Measurements from ENCODE around the gene IQCF2. TPM values are rescaled to one million over a fixed set of nuclear protein-coding genes. Genes with fewer than 3 reads are reported as not detected.

IQCF2 gene
- total RNA-seq, 1 experiment from 2014 or later = not detected

- H3K4me3 ChIP-seq (ENCODE audit: low read depth, low read length, poor library complexity, severe bottlenecking) = no peak overlapping the region
- TF ChIP-seq EZH2 (IDR thresholded peaks at IDR 0.05; ENCODE audit: borderline replicate concordance, low read depth, low read length, poor library complexity, severe bottlenecking) (no peak), CTCF (conservative IDR thresholded peaks at IDR 0.05; ENCODE audit: low read depth, low read length) (no peak)
- H3K27ac ChIP-seq (ENCODE audit: low read depth, low read length, poor library complexity, severe bottlenecking) = no peak overlapping the region
- DNase-seq (ENCODE audit: low spot score) = no peak
- no peaks in the 10 kb centered on the region for H3K36me3 ChIP-seq (ENCODE audit: insufficient read depth, low read length, poor library complexity, severe bottlenecking)
- H3K4me1 ChIP-seq (ENCODE audit: insufficient read depth, low read length, poor library complexity, severe bottlenecking) = no peaks in the 10 kb centered on the region
- POLR2A ChIA-PET (ENCODE audit: low non-redundant PET) = no interaction called here
- intact Hi-C loops (cut with micrococcal nuclease; ENCODE audit: unreplicated experiment) = no loop called here
- H3K27me3 ChIP-seq (replicated peaks; ENCODE audit: insufficient read depth, low read depth, low read length, poor library complexity) = no peaks in the 10 kb centered on the region
- H3K9me3 ChIP-seq (ENCODE audit: low read depth, low read length, poor library complexity, severe bottlenecking) = no peaks in the 10 kb centered on the region
- CTCF ChIA-PET = no interaction called here
- no TSS peak for BruUV-seq (replicated peaks)
These were observed 31.1 kb upstream of the IQCF2 start for GRCh38 chr3:51830345-51830744.

- POLR2A ChIA-PET (ENCODE audit: low non-redundant PET) = no interaction called here
- Histone ChIP-seq H3K27me3 (replicated peaks; ENCODE audit: insufficient read depth, low read depth, low read length, poor library complexity) (no peaks in the 10 kb centered on the region), H3K9me3 (ENCODE audit: low read depth, low read length, poor library complexity, severe bottlenecking) (no peaks in the 10 kb centered on the region), H3K36me3 (ENCODE audit: insufficient read depth, low read length, poor library complexity, severe bottlenecking) (no peaks in the 10 kb centered on the region), H3K4me1 (ENCODE audit: insufficient read depth, low read length, poor library complexity, severe bottlenecking) (no peaks in the 10 kb centered on the region), H3K27ac (ENCODE audit: low read depth, low read length, poor library complexity, severe bottlenecking) (no peak overlapping the region), H3K4me3 (ENCODE audit: low read depth, low read length, poor library complexity, severe bottlenecking) (no peak overlapping the region)
- no TSS peak for BruUV-seq (replicated peaks)
- intact Hi-C loops (cut with micrococcal nuclease; ENCODE audit: unreplicated experiment) = no loop called here
- CTCF ChIA-PET = no interaction called here
- DNase-seq (ENCODE audit: low spot score) = no peak
- no peak for TF ChIP-seq CTCF (conservative IDR thresholded peaks at IDR 0.05; ENCODE audit: low read depth, low read length)
- TF ChIP-seq EZH2 (IDR thresholded peaks at IDR 0.05; ENCODE audit: borderline replicate concordance, low read depth, low read length, poor library complexity, severe bottlenecking) = no peak
These were observed 30.5 kb upstream of the IQCF2 start for GRCh38 chr3:51830836-51831385.

GRCh38 chr3:51836606-51837005 is 24.8 kb upstream of the IQCF2 start:
- BruUV-seq (replicated peaks) = no TSS peak
- Histone ChIP-seq H3K4me3 (ENCODE audit: low read depth, low read length, poor library complexity, severe bottlenecking) (no peak overlapping the region), H3K9me3 (ENCODE audit: low read depth, low read length, poor library complexity, severe bottlenecking) (no peaks in the 10 kb centered on the region), H3K36me3 (ENCODE audit: insufficient read depth, low read length, poor library complexity, severe bottlenecking) (no peaks in the 10 kb centered on the region), H3K4me1 (ENCODE audit: insufficient read depth, low read length, poor library complexity, severe bottlenecking) (no peaks in the 10 kb centered on the region), H3K27ac (ENCODE audit: low read depth, low read length, poor library complexity, severe bottlenecking) (no peak overlapping the region), H3K27me3 (replicated peaks; ENCODE audit: insufficient read depth, low read depth, low read length, poor library complexity) (no peaks in the 10 kb centered on the region)
- ChIA-PET POLR2A (ENCODE audit: low non-redundant PET) (no interaction called here), CTCF (no interaction called here)
- no peak for DNase-seq (ENCODE audit: low spot score)
- TF ChIP-seq EZH2 (IDR thresholded peaks at IDR 0.05; ENCODE audit: borderline replicate concordance, low read depth, low read length, poor library complexity, severe bottlenecking) (no peak), CTCF (conservative IDR thresholded peaks at IDR 0.05; ENCODE audit: low read depth, low read length) (no peak)
- intact Hi-C loops (cut with micrococcal nuclease; ENCODE audit: unreplicated experiment) = no loop called here
